IPS-18a (cell line): Measurements from ENCODE around the gene WWTR1.

ENCODE experiments used
- H3K27ac ChIP-seq: one replicate; pipeline ENCODE4 v1.5.1; 2013; ENCODE audit warnings: low read length
- H3K27me3 ChIP-seq: one replicate; pipeline ENCODE4 v1.6.1; 2013; ENCODE audit warnings: mild to moderate bottlenecking, low read length; ENCODE audit not compliant: control insufficient read depth, insufficient read depth
- H3K36me3 ChIP-seq: one replicate; pipeline ENCODE4 v1.6.1; 2013; ENCODE audit warnings: low read depth, low read length; ENCODE audit not compliant: control insufficient read depth
- H3K4me1 ChIP-seq: one replicate; pipeline ENCODE4 v1.6.1; 2013; ENCODE audit warnings: low read depth, low read length; ENCODE audit not compliant: control insufficient read depth
- H3K4me3 ChIP-seq: one replicate; pipeline ENCODE4 v1.5.1; 2013; ENCODE audit warnings: low read length
- H3K9ac ChIP-seq: one replicate; pipeline ENCODE4 v1.6.1; 2013; ENCODE audit warnings: mild to moderate bottlenecking, low read length, moderate library complexity
- H3K9me3 ChIP-seq: one replicate; pipeline ENCODE4 v1.6.1; 2013; ENCODE audit warnings: low read depth, low read length; ENCODE audit not compliant: control insufficient read depth

The WWTR1 gene

GRCh38 chr3:149670742-149671492 lies 13.1 kb upstream of the WWTR1 start:
- H3K9ac ChIP-seq: peak overlapping the region; percentile 27
- H3K27ac ChIP-seq: no peak overlapping the region
- H3K4me3 ChIP-seq: peak overlapping the region; percentile 38

GRCh38 chr3:149667576-149667975 lies 9.8 kb upstream of the WWTR1 start:
- Histone ChIP-seq H3K27ac (no peak overlapping the region), H3K27me3 (peaks cover 32% of the 10 kb centered on the region), H3K9ac (no peak overlapping the region), H3K4me3 (no peak overlapping the region), H3K9me3 (no peaks in the 10 kb centered on the region), H3K36me3 (no peaks in the 10 kb centered on the region), H3K4me1 (peaks cover 27% of the 10 kb centered on the region)

More at GRCh38 chr3:149670742-149671492, 13.1 kb upstream of the WWTR1 start:
- peaks cover 25% of the 10 kb centered on the region for H3K4me1 ChIP-seq
- H3K36me3 ChIP-seq: no peaks in the 10 kb centered on the region
- H3K27me3 ChIP-seq: peaks cover 32% of the 10 kb centered on the region
- no peaks in the 10 kb centered on the region for H3K9me3 ChIP-seq

GRCh38 chr3:149663966-149664365 lies 6.1 kb upstream of the WWTR1 start:
- no peak overlapping the region for H3K4me3 ChIP-seq
- H3K27ac ChIP-seq: no peak overlapping the region
- H3K36me3 ChIP-seq: no peaks in the 10 kb centered on the region

GRCh38 chr3:149662240-149662887 lies 4.5 kb upstream of the WWTR1 start:
- Histone ChIP-seq H3K27me3 (peaks cover 1% of the 10 kb centered on the region), H3K9me3 (no peaks in the 10 kb centered on the region), H3K4me1 (peaks cover 23% of the 10 kb centered on the region), H3K36me3 (no peaks in the 10 kb centered on the region), H3K27ac (no peak overlapping the region), H3K9ac (no peak overlapping the region), H3K4me3 (no peak overlapping the region)

More at GRCh38 chr3:149663966-149664365, 6.1 kb upstream of the WWTR1 start:
- no peaks in the 10 kb centered on the region for H3K9me3 ChIP-seq
- H3K9ac ChIP-seq: no peak overlapping the region
- H3K27me3 ChIP-seq: peaks cover 5% of the 10 kb centered on the region
- peaks cover 17% of the 10 kb centered on the region for H3K4me1 ChIP-seq

- H3K27me3 ChIP-seq: peaks cover 20% of the 10 kb centered on the region
- H3K4me1 ChIP-seq: peaks cover 35% of the 10 kb centered on the region
- no peaks in the 10 kb centered on the region for H3K9me3 ChIP-seq
- H3K27ac ChIP-seq: no peak overlapping the region
- no peak overlapping the region for H3K4me3 ChIP-seq
- H3K9ac ChIP-seq: no peak overlapping the region
- no peaks in the 10 kb centered on the region for H3K36me3 ChIP-seq
Measured at GRCh38 chr3:149660462-149660861, 2.6 kb upstream of the WWTR1 start.

GRCh38 chr3:149658744-149659497 lies 1.1 kb upstream of the WWTR1 start:
- peak overlapping the region; percentile 92 for H3K9ac ChIP-seq

GRCh38 chr3:149657321-149657925 lies 402 bp downstream of the WWTR1 start:
- peaks cover 6% of the 10 kb centered on the region for H3K36me3 ChIP-seq
- H3K27ac ChIP-seq: peak overlapping the region; percentile 61
- H3K4me1 ChIP-seq: peaks cover 41% of the 10 kb centered on the region
- H3K9ac ChIP-seq: peak overlapping the region; percentile 92
- no peaks in the 10 kb centered on the region for H3K9me3 ChIP-seq
- peaks cover 20% of the 10 kb centered on the region for H3K27me3 ChIP-seq
- peak overlapping the region; percentile 90 for H3K4me3 ChIP-seq

More at GRCh38 chr3:149658744-149659497, 1.1 kb upstream of the WWTR1 start:
- H3K4me3 ChIP-seq: peak overlapping the region; percentile 90
- H3K4me1 ChIP-seq: peaks cover 42% of the 10 kb centered on the region
- H3K27ac ChIP-seq: peak overlapping the region; percentile 93
- H3K27me3 ChIP-seq: peaks cover 20% of the 10 kb centered on the region
- no peaks in the 10 kb centered on the region for H3K9me3 ChIP-seq
- H3K36me3 ChIP-seq: no peaks in the 10 kb centered on the region

GRCh38 chr3:149655826-149656574 lies 1.8 kb downstream of the WWTR1 start:
- peaks cover 36% of the 10 kb centered on the region for H3K4me1 ChIP-seq
- no peaks in the 10 kb centered on the region for H3K9me3 ChIP-seq
- H3K27me3 ChIP-seq: peaks cover 20% of the 10 kb centered on the region
- peak overlapping the region; percentile 90 for H3K4me3 ChIP-seq
- no peak overlapping the region for H3K27ac ChIP-seq
- H3K36me3 ChIP-seq: peaks cover 6% of the 10 kb centered on the region
- peak overlapping the region; percentile 92 for H3K9ac ChIP-seq

- H3K4me3 ChIP-seq: no peak overlapping the region
- H3K36me3 ChIP-seq: peaks cover 9% of the 10 kb centered on the region
- H3K9ac ChIP-seq: no peak overlapping the region
- H3K27ac ChIP-seq: no peak overlapping the region
- H3K27me3 ChIP-seq: peaks cover 20% of the 10 kb centered on the region
- peaks cover 30% of the 10 kb centered on the region for H3K4me1 ChIP-seq
- H3K9me3 ChIP-seq: no peaks in the 10 kb centered on the region
Measured at GRCh38 chr3:149654188-149654601, 3.6 kb downstream of the WWTR1 start.

GRCh38 chr3:149653564-149653963 lies 4.3 kb downstream of the WWTR1 start:
- peaks cover 9% of the 10 kb centered on the region for H3K36me3 ChIP-seq
- no peak overlapping the region for H3K4me3 ChIP-seq
- H3K27ac ChIP-seq: no peak overlapping the region

More at GRCh38 chr3:149653564-149653963, 4.3 kb downstream of the WWTR1 start:
- Histone ChIP-seq H3K27me3 (peaks cover 20% of the 10 kb centered on the region), H3K9ac (no peak overlapping the region), H3K9me3 (no peaks in the 10 kb centered on the region), H3K4me1 (peaks cover 23% of the 10 kb centered on the region)
